HTR-8/SVneo (cell line): ENCODE data around the gene CYP46A1.

Experiments
- DNase-seq: peaks from one replicate; pipeline ENCODE4 v3.0.0; 2011; ENCODE audit warnings: low spot score, mixed read lengths; ENCODE audit not compliant: insufficient read length
- FAIRE-seq: peaks from 2 replicates; lab custom pipeline; 2011; peaks lifted over from hg19 to GRCh38; lab: Jason Lieb, UNC

The CYP46A1 gene

GRCh38 chr14:99769123-99769522 is 85.0 kb downstream of the CYP46A1 start:
- DNase-seq (no peak), FAIRE-seq (no peak)

GRCh38 chr14:99769799-99770198 is 85.7 kb downstream of the CYP46A1 start:
- DNase-seq: no peak
- FAIRE-seq: no peak

GRCh38 chr14:99772371-99773283 is 88.5 kb downstream of the CYP46A1 start:
- FAIRE-seq (no peak), DNase-seq (no peak)

- FAIRE-seq: no peak
- DNase-seq: no peak
These were observed 89.7 kb downstream of the CYP46A1 start for GRCh38 chr14:99773521-99774497.

- no peak for FAIRE-seq
These were observed 90.6 kb downstream of the CYP46A1 start for GRCh38 chr14:99774556-99775307.

GRCh38 chr14:99775351-99775750 is 91.3 kb downstream of the CYP46A1 start:
- DNase-seq: no peak
- peak; percentile 67 for FAIRE-seq

More at GRCh38 chr14:99774556-99775307, 90.6 kb downstream of the CYP46A1 start:
- no peak for DNase-seq
